LNCAP (cell line): ENCODE results near the gene PTPN3.

Experiments used
- CTCF ChIP-seq: fragments of 450-650 bp; IDR thresholded peaks from 2 replicates; pipeline ENCODE4 v1.5.1; 2017; ENCODE audit warnings: mild to moderate bottlenecking

The PTPN3 gene

GRCh38 chr9:109498195-109499092 is at the start of gene PTPN3:
PTPN3 (minus strand) TSS chr9:109498307; CDS start chr9:109463434, 34,873 bp downstream.
- no peak for TF ChIP-seq CTCF

GRCh38 chr9:109542922-109543321 is 44.8 kb upstream of the PTPN3 start:
- no peak for TF ChIP-seq CTCF

- no peak for TF ChIP-seq CTCF
These were observed 40.2 kb upstream of the PTPN3 start for GRCh38 chr9:109538346-109538745.

- no peak for TF ChIP-seq CTCF
These were observed 39.2 kb upstream of the PTPN3 start for GRCh38 chr9:109537288-109537687.

- TF ChIP-seq CTCF = no peak
These were observed 38.8 kb upstream of the PTPN3 start for GRCh38 chr9:109536859-109537258.

- TF ChIP-seq CTCF = no peak
These were observed 37.3 kb upstream of the PTPN3 start for GRCh38 chr9:109535365-109535764.

- no peak for TF ChIP-seq CTCF
These were observed 36.0 kb upstream of the PTPN3 start for GRCh38 chr9:109534151-109534550.

GRCh38 chr9:109522106-109522505 is 24.0 kb upstream of the PTPN3 start:
- TF ChIP-seq CTCF = no peak
